Upper lobe of right lung (tissue), 1 donor: ENCODE data around the gene LDLRAD3. TPM values are rescaled to one million over a fixed set of nuclear protein-coding genes. Genes with fewer than 3 reads are reported as not detected.

Experiments used
- ATAC-seq: fragments of 200-7000 bp; cut with Tn5 transposase; one replicate; pipeline ENCODE4 v1.9.1; 2020; ENCODE audit warnings: mild to moderate bottlenecking, moderate library complexity
- DNase-seq: peaks from one replicate; pipeline ENCODE4 v3.0.0-alpha.2; 2020
- H3K27ac ChIP-seq: fragments of 200-600 bp; one replicate; pipeline ENCODE4 v1.8.0; 2022
- H3K27me3 ChIP-seq: fragments of 200-600 bp; one replicate; pipeline ENCODE4 v1.8.0; 2022; ENCODE audit warnings: mild to moderate bottlenecking
- H3K36me3 ChIP-seq: fragments of 200-600 bp; one replicate; pipeline ENCODE4 v1.8.0; 2022
- H3K4me1 ChIP-seq: fragments of 200-600 bp; one replicate; pipeline ENCODE4 v1.8.0; 2022
- H3K4me3 ChIP-seq: fragments of 200-600 bp; one replicate; pipeline ENCODE4 v1.8.0; 2022; ENCODE audit warnings: mild to moderate bottlenecking
- H3K9me3 ChIP-seq: fragments of 200-600 bp; one replicate; pipeline ENCODE4 v1.8.0; 2022
- intact Hi-C: fragments of 100-400 bp; cut with DNase I; formaldehyde crosslinking; loops from one replicate; pipeline ENCODE4 v1.11.0; 2022
- total RNA-seq: library from RNA; stranded (reverse); fragmentation: NEBNext Ultra II Directional; extraction: Animal tissue kit (Norgen Biotek cat#: 25700); gene quantifications from one replicate; pipeline ENCODE4 v1.2.1, GENCODE V29; 2021
- TF ChIP-seq, protein P1 (sequence below): fragments of 200-600 bp; IDR thresholded peaks from one replicate; pipeline ENCODE4 v1.8.0; 2022; ENCODE audit warnings: antibody characterized with exemption
- donor health status: DM: no; HTN: yes; CAD: no; lungs with severe emphysema.

LDLRAD3 gene
- total RNA-seq, 1 donor from 2014 or later = 7.9 TPM

DNA sequence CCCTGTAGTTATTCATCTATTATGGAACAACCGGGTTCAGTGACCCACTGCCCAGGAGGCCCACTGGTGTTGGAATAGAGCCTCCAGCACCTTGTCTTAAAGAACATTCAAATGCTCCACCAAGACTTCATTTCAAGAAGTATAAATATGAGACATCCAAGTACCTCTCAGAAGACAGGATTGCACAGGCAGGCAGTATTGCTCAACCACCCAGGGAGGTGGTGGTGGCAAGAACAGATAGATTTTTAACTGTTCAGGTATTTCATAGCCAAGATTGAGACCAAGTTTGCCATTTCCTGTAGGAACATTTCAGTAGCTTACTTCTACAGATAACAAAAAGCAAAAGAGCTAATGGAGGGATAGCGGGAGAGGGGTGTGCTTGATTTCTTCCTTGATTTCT, 266.7 kb downstream of the LDLRAD3 start:
- DNase-seq = no peak
- no peak overlapping the region for H3K4me3 ChIP-seq
- H3K36me3 ChIP-seq = no peaks in the 10 kb centered on the region
- peak; percentile 52 for ATAC-seq
- no peak overlapping the region for H3K27ac ChIP-seq
- TF ChIP-seq, protein P1, sequence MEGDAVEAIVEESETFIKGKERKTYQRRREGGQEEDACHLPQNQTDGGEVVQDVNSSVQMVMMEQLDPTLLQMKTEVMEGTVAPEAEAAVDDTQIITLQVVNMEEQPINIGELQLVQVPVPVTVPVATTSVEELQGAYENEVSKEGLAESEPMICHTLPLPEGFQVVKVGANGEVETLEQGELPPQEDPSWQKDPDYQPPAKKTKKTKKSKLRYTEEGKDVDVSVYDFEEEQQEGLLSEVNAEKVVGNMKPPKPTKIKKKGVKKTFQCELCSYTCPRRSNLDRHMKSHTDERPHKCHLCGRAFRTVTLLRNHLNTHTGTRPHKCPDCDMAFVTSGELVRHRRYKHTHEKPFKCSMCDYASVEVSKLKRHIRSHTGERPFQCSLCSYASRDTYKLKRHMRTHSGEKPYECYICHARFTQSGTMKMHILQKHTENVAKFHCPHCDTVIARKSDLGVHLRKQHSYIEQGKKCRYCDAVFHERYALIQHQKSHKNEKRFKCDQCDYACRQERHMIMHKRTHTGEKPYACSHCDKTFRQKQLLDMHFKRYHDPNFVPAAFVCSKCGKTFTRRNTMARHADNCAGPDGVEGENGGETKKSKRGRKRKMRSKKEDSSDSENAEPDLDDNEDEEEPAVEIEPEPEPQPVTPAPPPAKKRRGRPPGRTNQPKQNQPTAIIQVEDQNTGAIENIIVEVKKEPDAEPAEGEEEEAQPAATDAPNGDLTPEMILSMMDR = no peak
- intact Hi-C loops = no loop called here
- peaks cover 5% of the 10 kb centered on the region for H3K4me1 ChIP-seq
- no peaks in the 10 kb centered on the region for H3K9me3 ChIP-seq
- no peaks in the 10 kb centered on the region for H3K27me3 ChIP-seq

DNA sequence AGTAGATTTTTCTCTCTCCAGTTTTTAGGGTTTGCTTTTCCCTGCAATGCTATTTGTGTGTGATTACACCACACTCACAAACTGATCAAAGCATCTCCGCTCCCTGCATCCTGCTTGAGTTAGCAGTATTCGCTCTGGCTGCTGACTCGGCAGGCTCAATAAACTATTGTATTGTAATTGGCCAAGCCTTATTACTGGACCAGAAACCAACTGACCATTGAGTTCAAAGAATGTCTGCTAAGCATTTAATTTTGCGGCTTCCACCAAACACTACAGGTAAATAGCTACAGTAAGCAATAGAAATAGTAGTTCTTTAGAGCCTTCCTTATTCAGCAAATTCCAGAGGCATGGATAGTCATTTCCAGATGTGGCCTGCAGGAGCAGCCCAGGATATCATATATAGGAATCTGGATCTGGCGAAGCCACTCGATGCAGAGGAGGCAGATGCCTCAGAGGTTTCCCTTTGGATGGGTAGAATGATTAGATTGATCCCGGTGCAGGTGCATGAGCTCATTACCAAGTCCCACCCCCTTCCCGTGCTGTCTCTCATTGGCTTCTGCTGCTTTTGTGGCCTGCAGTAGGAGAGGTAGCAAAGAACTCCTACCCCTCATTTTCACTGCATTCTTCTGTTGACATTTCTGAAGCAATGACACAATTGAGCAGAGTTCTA, 268.0 kb downstream of the LDLRAD3 start:
- no peak for DNase-seq
- ATAC-seq = no peak
- no peak overlapping the region for H3K27ac ChIP-seq
- H3K4me3 ChIP-seq = no peak overlapping the region
- TF ChIP-seq, protein P1 = no peak
- H3K36me3 ChIP-seq = no peaks in the 10 kb centered on the region
- H3K4me1 ChIP-seq = peaks cover 5% of the 10 kb centered on the region
- H3K27me3 ChIP-seq = no peaks in the 10 kb centered on the region
- intact Hi-C loops = no loop called here
- H3K9me3 ChIP-seq = no peaks in the 10 kb centered on the region

DNA sequence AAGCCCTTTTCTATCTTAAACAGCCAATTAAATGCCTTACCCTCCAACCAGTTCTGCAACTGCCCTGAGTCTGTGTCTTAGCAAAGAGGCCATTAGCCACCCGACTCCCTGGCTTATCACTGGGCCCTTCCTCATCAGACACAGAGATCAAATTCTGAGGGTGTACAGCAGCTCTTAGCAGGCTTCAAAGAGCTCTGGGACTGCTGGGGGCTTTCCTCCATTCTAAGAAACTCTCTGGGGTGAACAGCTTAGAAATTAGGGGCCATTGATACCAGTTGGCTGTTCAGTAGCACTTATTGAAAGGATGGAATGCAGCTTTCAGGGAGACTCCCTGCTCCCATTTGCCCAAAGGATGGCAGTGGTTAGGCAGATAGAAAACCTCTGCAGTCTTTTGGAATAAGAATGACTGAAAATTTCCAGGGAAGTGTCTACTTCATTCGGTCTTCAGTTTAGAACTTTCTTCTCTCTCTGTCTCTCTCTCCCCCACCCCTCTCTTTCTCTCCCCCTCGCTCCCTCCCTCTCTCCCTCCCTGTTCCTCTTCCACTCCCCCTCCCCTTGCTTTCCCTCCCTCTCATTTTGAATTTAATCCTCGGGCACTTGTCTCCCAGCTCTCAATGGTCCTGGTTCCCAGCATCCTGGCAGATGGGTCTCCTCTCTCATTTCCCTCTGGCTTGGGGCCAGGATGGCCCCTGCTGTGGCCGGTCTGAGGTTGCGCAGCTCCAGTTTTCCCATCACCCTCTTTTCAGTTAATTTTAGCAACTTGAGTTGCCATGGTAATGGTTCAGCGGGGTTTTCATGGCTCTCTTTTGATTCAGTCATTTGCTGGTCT, 268.9 kb downstream of the LDLRAD3 start:
- TF ChIP-seq, protein P1 = no peak
- intact Hi-C loops = no loop called here
- no peaks in the 10 kb centered on the region for H3K36me3 ChIP-seq
- H3K9me3 ChIP-seq = no peaks in the 10 kb centered on the region
- no peak overlapping the region for H3K4me3 ChIP-seq
- DNase-seq = no peak
- H3K4me1 ChIP-seq = peaks cover 5% of the 10 kb centered on the region
- no peak for ATAC-seq
- H3K27ac ChIP-seq = no peak overlapping the region
- no peaks in the 10 kb centered on the region for H3K27me3 ChIP-seq

DNA sequence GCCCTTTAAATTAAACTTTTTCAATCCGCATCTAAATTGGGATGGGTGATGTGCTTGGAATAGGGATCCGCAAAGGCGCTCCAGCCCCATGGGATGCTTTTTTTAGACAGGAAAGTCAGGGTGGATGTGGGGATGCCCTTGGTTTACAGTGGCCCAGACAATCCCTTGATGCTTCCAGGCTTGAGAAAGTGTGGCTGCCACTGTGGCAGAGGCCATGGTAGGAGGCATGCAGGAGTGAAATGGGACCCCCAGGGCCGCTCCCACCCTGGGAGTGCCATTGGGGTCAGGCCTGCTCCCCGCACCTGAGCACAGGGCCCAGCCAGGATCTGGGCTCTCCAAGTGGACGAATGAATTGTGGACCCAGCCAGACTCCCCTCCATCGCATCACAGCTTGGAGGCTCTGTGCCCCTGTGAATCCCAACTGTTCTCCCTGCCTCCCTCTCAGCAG, 269.6 kb downstream of the LDLRAD3 start:
- TF ChIP-seq, protein P1 = no peak
- DNase-seq (no peak), ATAC-seq (no peak)
- Histone ChIP-seq H3K9me3 (no peaks in the 10 kb centered on the region), H3K4me3 (no peak overlapping the region), H3K36me3 (no peaks in the 10 kb centered on the region), H3K27ac (no peak overlapping the region), H3K4me1 (peaks cover 5% of the 10 kb centered on the region), H3K27me3 (no peaks in the 10 kb centered on the region)
- intact Hi-C loops = no loop called here

DNA sequence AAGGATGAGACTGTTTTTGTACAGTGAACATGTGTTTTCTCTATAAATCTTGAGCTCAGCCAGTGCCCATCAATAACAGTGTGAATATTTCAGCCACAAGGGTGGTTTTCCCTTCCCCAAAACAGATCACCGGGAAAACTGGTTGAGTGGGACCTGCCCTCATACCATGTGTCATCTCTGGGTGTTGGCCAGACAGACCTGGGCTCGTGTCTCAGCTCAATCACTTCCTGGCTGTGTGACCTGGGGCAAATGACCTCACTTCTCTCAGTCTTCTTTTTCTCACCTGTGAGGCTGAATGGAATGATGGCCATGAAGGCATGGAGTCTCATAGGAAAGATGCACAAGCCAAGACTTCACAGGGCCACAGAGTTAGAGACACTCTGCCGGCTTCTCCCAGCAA, 270.6 kb downstream of the LDLRAD3 start:
- Histone ChIP-seq H3K36me3 (no peaks in the 10 kb centered on the region), H3K27ac (no peak overlapping the region), H3K4me1 (peaks cover 5% of the 10 kb centered on the region), H3K27me3 (no peaks in the 10 kb centered on the region), H3K9me3 (no peaks in the 10 kb centered on the region), H3K4me3 (no peak overlapping the region)
- TF ChIP-seq, protein P1 = no peak
- DNase-seq = no peak
- no peak for ATAC-seq
- intact Hi-C loops = no loop called here
